Tibial artery (tissue), 4 donors: ENCODE data around the gene MPST.

Experiments used
- DNase-seq, 2 donors: peaks; one replicate each; pipeline ENCODE4 v3.0.0-alpha.2; 2019
- H3K27ac ChIP-seq, 2 donors: fragments of 200-600 bp; sonication (generic) in 1 of 2; 1 replicate in 1 of 2; 2 replicates in 1 of 2; pipeline ENCODE4 v1.5.1; 2018 to 2019; ENCODE audit warnings: mild to moderate bottlenecking in 1 of 2
- H3K27me3 ChIP-seq, 2 donors: fragments of 200-600 bp; sonication (generic) in 1 of 2; one replicate each; pipeline versions ENCODE4 v1.5.1 to v1.6.0; 2016 to 2019
- H3K36me3 ChIP-seq, 3 donors: fragments of 200-600 bp; sonication (generic) in 2 of 3; one replicate each; pipeline ENCODE4 v1.5.1; 2016 to 2019; ENCODE audit warnings: mild to moderate bottlenecking in 2 of 3
- H3K4me1 ChIP-seq, 4 donors: fragments of 200-600 bp; sonication (generic) in 2 of 4; 1 replicate in 3 of 4; 2 replicates in 1 of 4; pipeline ENCODE4 v1.5.1; 2016 to 2019
- H3K4me3 ChIP-seq, 2 donors: fragments of 200-600 bp; sonication (generic) in 1 of 2; 1 replicate in 1 of 2; 2 replicates in 1 of 2; pipeline ENCODE4 v1.5.1; 2018 to 2019; ENCODE audit warnings: mild to moderate bottlenecking in 2 of 2
- H3K9me3 ChIP-seq, 3 donors: fragments of 200-600 bp; sonication (generic) in 1 of 3; one replicate each; pipeline ENCODE4 v1.5.1; 2016 to 2019
- intact Hi-C: fragments of 100-400 bp; cut with DNase I; formaldehyde crosslinking; loops from one replicate; pipeline ENCODE4 v1.15.0; 2023; ENCODE audit warnings: low total_unique reads
- TF ChIP-seq, protein P1 (sequence below), 2 experiments: fragments of 200-600 bp in 1 of 2; fragments of 450-650 bp in 1 of 2; IDR thresholded peaks; one replicate each; pipeline ENCODE4 v1.5.1; 2017 to 2019; ENCODE audit warnings: antibody characterized with exemption in 2 of 2, mild to moderate bottlenecking in 1 of 2, moderate library complexity in 1 of 2

Gene MPST

DNA sequence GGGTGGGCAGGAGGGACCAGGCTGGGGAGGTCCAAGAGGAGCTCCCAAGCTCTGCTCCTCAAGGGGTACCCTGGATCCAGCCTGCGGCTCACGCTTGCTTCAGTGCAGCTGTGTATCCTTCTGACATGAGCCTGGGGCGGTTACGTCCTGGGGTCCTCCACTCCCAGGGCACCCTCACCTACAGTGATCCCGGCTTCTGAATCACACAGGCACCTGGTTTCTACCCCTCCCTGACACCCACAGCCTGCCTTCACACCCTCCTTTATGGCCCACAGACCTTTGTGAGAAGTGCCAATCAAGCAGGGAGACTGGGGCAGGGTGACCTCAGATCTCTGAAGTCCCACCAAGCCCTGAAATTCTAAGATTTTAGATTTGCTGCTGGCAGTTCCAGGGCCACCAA is 1.5 kb downstream of the MPST start:
- peak overlapping the region in 1 of 2 donors; percentile 89 for H3K27ac ChIP-seq
- no peaks in the 10 kb centered on the region for H3K9me3 ChIP-seq
- H3K27me3 ChIP-seq: no peaks in the 10 kb centered on the region
- DNase-seq: no peak
- TF ChIP-seq, protein P1, sequence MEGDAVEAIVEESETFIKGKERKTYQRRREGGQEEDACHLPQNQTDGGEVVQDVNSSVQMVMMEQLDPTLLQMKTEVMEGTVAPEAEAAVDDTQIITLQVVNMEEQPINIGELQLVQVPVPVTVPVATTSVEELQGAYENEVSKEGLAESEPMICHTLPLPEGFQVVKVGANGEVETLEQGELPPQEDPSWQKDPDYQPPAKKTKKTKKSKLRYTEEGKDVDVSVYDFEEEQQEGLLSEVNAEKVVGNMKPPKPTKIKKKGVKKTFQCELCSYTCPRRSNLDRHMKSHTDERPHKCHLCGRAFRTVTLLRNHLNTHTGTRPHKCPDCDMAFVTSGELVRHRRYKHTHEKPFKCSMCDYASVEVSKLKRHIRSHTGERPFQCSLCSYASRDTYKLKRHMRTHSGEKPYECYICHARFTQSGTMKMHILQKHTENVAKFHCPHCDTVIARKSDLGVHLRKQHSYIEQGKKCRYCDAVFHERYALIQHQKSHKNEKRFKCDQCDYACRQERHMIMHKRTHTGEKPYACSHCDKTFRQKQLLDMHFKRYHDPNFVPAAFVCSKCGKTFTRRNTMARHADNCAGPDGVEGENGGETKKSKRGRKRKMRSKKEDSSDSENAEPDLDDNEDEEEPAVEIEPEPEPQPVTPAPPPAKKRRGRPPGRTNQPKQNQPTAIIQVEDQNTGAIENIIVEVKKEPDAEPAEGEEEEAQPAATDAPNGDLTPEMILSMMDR (IDR thresholded peaks at IDR 0.05): no peak
- intact Hi-C loops: no loop called here
- H3K4me1 ChIP-seq: peaks cover 0 to 62% (median 35%) of the 10 kb centered on the region in 4 donors
- H3K4me3 ChIP-seq: peak overlapping the region; percentile 98
- H3K36me3 ChIP-seq: peaks cover 19 to 31% (median 25%) of the 10 kb centered on the region in 3 donors

DNA sequence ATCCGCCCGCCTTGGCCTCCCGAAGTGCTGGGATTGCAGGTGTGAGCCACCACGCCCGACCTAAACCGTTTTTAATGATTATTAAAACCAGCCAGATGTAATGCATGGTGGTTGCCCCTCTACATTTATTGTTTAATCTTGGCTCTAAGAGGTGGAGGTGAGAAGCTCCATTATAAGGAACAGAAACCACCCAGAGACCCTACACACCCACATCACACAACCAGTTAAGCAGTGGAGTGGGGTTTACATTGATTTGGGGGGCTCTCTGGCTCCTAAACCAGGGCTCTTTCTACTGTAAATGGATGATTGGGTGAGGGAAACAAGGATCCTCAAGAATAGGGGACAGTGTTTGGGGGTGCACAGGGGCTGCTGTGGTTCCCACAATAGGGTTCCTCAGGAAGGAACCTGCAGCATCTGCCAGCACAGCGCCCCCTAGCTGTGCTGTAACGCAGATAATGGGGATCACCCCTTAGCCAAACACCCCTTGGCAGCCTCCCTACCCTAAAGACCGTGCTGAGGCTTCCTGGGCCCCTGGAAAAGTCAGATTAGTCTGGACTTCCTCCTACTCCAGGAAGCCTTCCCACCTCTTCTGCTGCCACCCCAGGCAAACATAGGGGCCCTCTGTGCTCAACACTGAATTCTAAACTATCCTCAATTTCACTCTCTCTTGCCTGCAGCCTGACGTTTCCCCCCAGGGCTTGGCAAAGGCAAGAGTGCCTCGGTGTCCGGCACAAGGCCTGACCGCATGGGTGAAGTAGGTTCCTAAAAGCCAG is 2.4 kb downstream of the MPST start:
- intact Hi-C loops: no loop called here
- DNase-seq: no peak
- Histone ChIP-seq H3K27me3 (no peaks in the 10 kb centered on the region), H3K36me3 (peaks cover 26 to 36% (median 34%) of the 10 kb centered on the region in 3 donors), H3K4me3 (no peak overlapping the region), H3K4me1 (peaks cover 0 to 58% (median 34%) of the 10 kb centered on the region in 4 donors), H3K27ac (no peak overlapping the region), H3K9me3 (no peaks in the 10 kb centered on the region)
- TF ChIP-seq, protein P1 (IDR thresholded peaks at IDR 0.05): peak; percentile 50 to 60

DNA sequence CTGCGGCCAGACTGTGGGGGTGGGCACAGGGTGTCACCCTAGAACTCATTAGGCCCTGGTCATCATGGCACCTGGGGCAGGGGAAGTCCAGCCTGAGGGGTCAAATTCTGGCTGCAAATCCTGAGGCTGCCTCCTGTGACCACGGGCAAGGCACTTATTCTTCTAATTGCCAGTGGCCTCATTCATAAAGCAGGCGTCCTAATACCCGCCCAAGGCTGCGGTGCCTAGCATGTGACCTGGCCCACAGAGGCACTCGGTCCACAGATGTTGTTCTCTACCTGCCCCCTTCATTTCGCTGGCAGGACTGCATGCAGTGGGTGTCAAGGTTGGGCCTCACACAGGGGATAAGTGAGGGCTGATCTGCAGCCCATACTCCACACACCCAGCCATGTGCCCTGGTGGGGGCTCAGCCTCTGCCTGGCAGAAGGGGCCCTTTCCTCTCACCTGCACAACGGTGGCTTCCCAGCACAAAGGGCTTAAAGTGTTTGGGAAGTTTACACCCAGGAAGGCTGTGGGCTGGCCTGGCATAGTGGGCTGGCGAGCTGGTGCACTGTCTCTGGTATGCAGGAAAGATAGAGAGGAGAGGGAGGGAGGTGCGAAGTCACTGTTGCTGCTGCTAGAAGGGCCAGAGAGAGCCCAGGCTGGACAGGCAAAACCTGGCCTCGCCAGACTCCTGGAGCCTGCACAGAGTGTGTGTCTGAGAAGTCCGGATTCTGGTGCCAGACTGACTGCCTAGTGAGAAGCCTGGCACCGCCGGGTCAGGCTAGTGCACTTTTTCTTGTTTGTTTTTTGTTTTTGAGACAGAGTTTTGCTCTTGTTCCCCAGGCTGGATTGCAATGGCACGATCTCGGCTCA is 3.2 kb downstream of the MPST start:
- TF ChIP-seq, protein P1 (IDR thresholded peaks at IDR 0.05): no peak
- no peaks in the 10 kb centered on the region for H3K9me3 ChIP-seq
- H3K4me1 ChIP-seq: peaks cover 0 to 50% (median 26%) of the 10 kb centered on the region in 4 donors
- no peak overlapping the region for H3K4me3 ChIP-seq
- no peak overlapping the region for H3K27ac ChIP-seq
- H3K27me3 ChIP-seq: no peaks in the 10 kb centered on the region
- intact Hi-C loops: no loop called here
- peaks cover 32 to 42% (median 37%) of the 10 kb centered on the region in 3 donors for H3K36me3 ChIP-seq
- no peak for DNase-seq

DNA sequence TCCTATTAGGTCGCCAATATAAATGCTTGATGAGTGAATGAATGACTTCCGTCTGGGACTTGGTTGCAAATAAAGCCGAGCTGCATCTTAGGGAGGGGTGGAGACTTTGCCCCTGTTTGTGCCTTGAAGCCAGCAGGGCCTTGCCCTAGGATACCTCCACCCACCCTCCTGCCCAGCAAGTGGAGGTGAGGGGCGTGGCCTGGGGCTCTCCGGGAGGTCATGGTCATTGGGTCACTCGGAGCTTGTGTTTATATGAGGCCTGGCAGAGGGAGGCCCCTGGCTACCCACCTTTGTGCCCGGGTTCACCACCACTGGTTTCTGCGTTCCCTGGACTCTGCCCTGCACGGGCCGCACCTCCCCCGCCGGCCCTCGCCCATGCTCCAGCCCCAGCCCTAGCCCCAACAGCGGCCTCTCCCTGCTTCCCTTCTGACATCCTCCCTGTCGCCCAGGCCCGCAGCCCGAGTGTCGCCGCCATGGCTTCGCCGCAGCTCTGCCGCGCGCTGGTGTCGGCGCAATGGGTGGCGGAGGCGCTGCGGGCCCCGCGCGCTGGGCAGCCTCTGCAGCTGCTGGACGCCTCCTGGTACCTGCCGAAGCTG is 4.3 kb downstream of the MPST start:
- TF ChIP-seq, protein P1 (IDR thresholded peaks at IDR 0.05): no peak
- intact Hi-C loops: no loop called here
- H3K27ac ChIP-seq: no peak overlapping the region

DNA sequence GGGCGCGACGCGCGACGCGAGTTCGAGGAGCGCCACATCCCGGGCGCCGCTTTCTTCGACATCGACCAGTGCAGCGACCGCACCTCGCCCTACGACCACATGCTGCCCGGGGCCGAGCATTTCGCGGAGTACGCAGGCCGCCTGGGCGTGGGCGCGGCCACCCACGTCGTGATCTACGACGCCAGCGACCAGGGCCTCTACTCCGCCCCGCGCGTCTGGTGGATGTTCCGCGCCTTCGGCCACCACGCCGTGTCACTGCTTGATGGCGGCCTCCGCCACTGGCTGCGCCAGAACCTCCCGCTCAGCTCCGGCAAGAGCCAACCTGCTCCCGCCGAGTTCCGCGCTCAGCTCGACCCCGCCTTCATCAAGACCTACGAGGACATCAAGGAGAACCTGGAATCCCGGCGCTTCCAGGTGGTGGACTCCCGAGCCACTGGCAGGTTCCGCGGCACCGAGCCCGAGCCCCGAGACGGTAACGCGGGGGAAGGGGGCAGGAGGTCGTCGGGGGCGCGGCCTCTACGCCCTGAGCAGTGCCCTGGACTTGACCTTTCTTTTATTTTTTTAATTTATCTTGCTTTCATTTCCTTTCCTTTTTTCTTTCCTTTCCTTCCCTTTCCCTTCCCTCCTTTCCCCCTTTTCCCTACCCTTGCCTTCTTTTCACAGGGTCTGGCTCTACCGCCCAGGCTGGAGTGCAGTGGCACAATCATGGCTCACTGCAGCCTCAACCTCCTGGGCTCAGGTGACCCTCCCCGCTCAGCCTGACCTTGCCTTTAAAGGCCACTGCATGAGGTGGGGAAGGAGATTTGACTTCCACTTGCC is 5.0 kb downstream of the MPST start:
- no peak for DNase-seq
- Histone ChIP-seq H3K27ac (no peak overlapping the region), H3K4me1 (peaks cover 0 to 41% (median 16%) of the 10 kb centered on the region in 4 donors), H3K9me3 (no peaks in the 10 kb centered on the region), H3K4me3 (no peak overlapping the region), H3K36me3 (peaks cover 34 to 60% (median 55%) of the 10 kb centered on the region in 3 donors), H3K27me3 (no peaks in the 10 kb centered on the region)
- TF ChIP-seq, protein P1 (IDR thresholded peaks at IDR 0.05): no peak
- intact Hi-C loops: no loop called here

More for the DNA sequence above, 4.3 kb downstream of the MPST start:
- Histone ChIP-seq H3K4me1 (peaks cover 0 to 41% (median 16%) of the 10 kb centered on the region in 4 donors), H3K9me3 (no peaks in the 10 kb centered on the region), H3K36me3 (peaks cover 32 to 53% (median 48%) of the 10 kb centered on the region in 3 donors), H3K4me3 (no peak overlapping the region), H3K27me3 (no peaks in the 10 kb centered on the region)
- DNase-seq: no peak
